SU-DHL-6 (cell line): ENCODE results near the gene CCNE1.

ENCODE experiments used
- H2AFZ ChIP-seq: fragments of 200-600 bp; sonication (generic); 2 replicates; pipeline ENCODE4 v1.6.1; 2014; ENCODE audit warnings: low read depth, mild to moderate bottlenecking, moderate library complexity, mixed read lengths, antibody characterized with exemption, low read length; ENCODE audit not compliant: severe bottlenecking
- H3F3A ChIP-seq: fragments of 200-600 bp; shearing (Covaris generic); 2 replicates; pipeline ENCODE4 v1.6.0; 2016; ENCODE audit warnings: antibody characterized with exemption, mild to moderate bottlenecking; ENCODE audit not compliant: insufficient read depth
- H3K27ac ChIP-seq: fragments of 200-600 bp; sonication (generic); 2 replicates; pipeline ENCODE4 v1.5.1; 2016; ENCODE audit warnings: low read depth, mild to moderate bottlenecking, low read length, moderate library complexity, mixed read lengths
- H3K27me3 ChIP-seq: fragments of 200-600 bp; sonication (generic), shearing (Covaris generic); 2 replicates; pipeline ENCODE4 v1.6.0; 2014; ENCODE audit warnings: mild to moderate bottlenecking, low read length
- H3K36me3 ChIP-seq: fragments of 200-600 bp; sonication (generic); 2 replicates; pipeline ENCODE4 v1.6.1; 2014; ENCODE audit warnings: mild to moderate bottlenecking, low read length, mixed read lengths
- H3K4me2 ChIP-seq: fragments of 300-600, 200-600 bp; shearing (Covaris generic), sonication (generic); 2 replicates; pipeline ENCODE4 v1.6.0; 2014; ENCODE audit warnings: low read length, low read depth, mild to moderate bottlenecking; ENCODE audit not compliant: poor library complexity, severe bottlenecking
- H3K4me3 ChIP-seq: fragments of 200-600 bp; sonication (generic); 2 replicates; pipeline ENCODE4 v1.5.1; 2014; ENCODE audit warnings: antibody characterized with exemption, low read length, mild to moderate bottlenecking, mixed read lengths; ENCODE audit not compliant: insufficient read depth, poor library complexity, severe bottlenecking
- H3K79me2 ChIP-seq: fragments of 200-600 bp; sonication (generic); 2 replicates; pipeline ENCODE4 v1.6.1; 2014; ENCODE audit warnings: mild to moderate bottlenecking, low read length, moderate library complexity; ENCODE audit not compliant: insufficient read depth
- H3K9ac ChIP-seq: fragments of 200-600 bp; sonication (generic); 2 replicates; pipeline ENCODE4 v1.7.0; 2014; ENCODE audit warnings: mild to moderate bottlenecking, low read length
- H3K9me2 ChIP-seq: fragments of 200-600 bp; sonication (generic); replicated peaks from 2 replicates; pipeline ENCODE4 v1.6.1; 2014; ENCODE audit warnings: low read length; ENCODE audit not compliant: insufficient read depth
- H3K9me3 ChIP-seq: fragments of 200-600 bp; sonication (generic); 2 replicates; pipeline ENCODE4 v1.6.1; 2014; ENCODE audit warnings: low read length, mixed read lengths; ENCODE audit not compliant: insufficient read depth
- H4K20me1 ChIP-seq: fragments of 200-600 bp; sonication (generic); 2 replicates; pipeline ENCODE4 v1.6.1; 2014; ENCODE audit warnings: low read depth, mild to moderate bottlenecking, antibody characterized with exemption, low read length, moderate library complexity, mixed read lengths
- EZH2phosphoT487 ChIP-seq: fragments of 200-600 bp; sonication (generic), shearing (Covaris generic); conservative IDR thresholded peaks from 2 replicates; pipeline ENCODE4 v1.6.1; 2018; ENCODE audit warnings: mild to moderate bottlenecking, antibody characterized with exemption, low read length, moderate library complexity, mixed read lengths
- TF ChIP-seq, protein P1 (sequence below): fragments of 200-600 bp; sonication (generic); IDR thresholded peaks from one replicate; pipeline ENCODE4 v1.5.1; 2017; ENCODE audit warnings: antibody characterized with exemption, mild to moderate bottlenecking, low read length, moderate library complexity; ENCODE audit not compliant: insufficient read depth, poor library complexity, severe bottlenecking

CCNE1 gene

DNA sequence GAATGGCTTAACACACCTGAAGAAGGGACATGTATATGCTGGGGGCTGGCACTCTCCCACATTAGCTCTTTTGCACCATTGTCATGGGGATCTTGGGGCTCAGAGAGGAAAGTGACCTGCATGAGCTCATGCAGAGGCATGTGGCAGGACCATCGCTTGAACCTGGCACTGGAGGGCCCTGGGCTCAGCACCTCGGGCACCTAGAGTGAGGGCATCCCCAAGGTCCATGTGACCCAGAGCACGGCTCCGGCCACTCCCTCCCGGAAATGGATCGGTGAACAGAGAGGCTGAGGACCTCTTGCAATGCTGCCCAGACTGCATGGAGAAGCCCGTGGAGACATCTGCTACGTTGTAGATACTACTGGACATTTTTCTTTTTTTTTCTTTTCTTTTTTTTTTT lies 38.6 kb upstream of the CCNE1 start:
- Histone ChIP-seq H2AFZ (no peak overlapping the region), H3K36me3 (no peaks in the 10 kb centered on the region), H3F3A (no peaks in the 10 kb centered on the region), H4K20me1 (no peaks in the 10 kb centered on the region), H3K27ac (no peak overlapping the region), H3K9me3 (no peaks in the 10 kb centered on the region), H3K4me2 (no peak overlapping the region), H3K79me2 (no peaks in the 10 kb centered on the region), H3K4me3 (no peak overlapping the region), H3K9me2 (no peaks in the 10 kb centered on the region), H3K27me3 (no peaks in the 10 kb centered on the region), H3K9ac (no peak overlapping the region)
- TF ChIP-seq, protein P1, sequence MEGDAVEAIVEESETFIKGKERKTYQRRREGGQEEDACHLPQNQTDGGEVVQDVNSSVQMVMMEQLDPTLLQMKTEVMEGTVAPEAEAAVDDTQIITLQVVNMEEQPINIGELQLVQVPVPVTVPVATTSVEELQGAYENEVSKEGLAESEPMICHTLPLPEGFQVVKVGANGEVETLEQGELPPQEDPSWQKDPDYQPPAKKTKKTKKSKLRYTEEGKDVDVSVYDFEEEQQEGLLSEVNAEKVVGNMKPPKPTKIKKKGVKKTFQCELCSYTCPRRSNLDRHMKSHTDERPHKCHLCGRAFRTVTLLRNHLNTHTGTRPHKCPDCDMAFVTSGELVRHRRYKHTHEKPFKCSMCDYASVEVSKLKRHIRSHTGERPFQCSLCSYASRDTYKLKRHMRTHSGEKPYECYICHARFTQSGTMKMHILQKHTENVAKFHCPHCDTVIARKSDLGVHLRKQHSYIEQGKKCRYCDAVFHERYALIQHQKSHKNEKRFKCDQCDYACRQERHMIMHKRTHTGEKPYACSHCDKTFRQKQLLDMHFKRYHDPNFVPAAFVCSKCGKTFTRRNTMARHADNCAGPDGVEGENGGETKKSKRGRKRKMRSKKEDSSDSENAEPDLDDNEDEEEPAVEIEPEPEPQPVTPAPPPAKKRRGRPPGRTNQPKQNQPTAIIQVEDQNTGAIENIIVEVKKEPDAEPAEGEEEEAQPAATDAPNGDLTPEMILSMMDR = no peak
- TF ChIP-seq EZH2phosphoT487 = no peak

DNA sequence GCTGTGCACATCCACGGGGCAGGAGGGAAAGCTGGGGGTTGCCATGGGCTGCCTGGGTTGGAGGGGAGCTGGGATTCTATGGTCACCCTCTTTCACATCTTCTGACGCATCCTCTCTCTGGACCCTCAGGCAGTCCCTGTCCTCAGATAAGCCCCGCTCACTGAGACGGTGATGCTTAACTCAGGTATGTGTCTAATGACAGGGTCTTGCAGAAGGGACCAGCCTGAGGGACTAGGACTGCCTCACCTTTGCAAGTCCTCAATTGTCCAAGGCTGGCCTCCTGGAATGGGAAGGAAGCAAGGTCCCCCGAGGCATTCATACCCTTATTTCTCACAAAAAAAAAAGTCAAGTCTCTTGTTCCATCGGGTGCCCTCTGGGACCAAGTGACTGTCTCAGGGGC lies 37.7 kb upstream of the CCNE1 start:
- no peaks in the 10 kb centered on the region for H4K20me1 ChIP-seq
- H3K4me3 ChIP-seq = no peak overlapping the region
- H2AFZ ChIP-seq = no peak overlapping the region
- H3K27ac ChIP-seq = no peak overlapping the region
- no peaks in the 10 kb centered on the region for H3K27me3 ChIP-seq
- H3K9me3 ChIP-seq = no peaks in the 10 kb centered on the region
- TF ChIP-seq, protein P1 = no peak
- TF ChIP-seq EZH2phosphoT487 = no peak
- no peak overlapping the region for H3K9ac ChIP-seq
- H3K79me2 ChIP-seq = no peaks in the 10 kb centered on the region
- no peaks in the 10 kb centered on the region for H3K9me2 ChIP-seq
- H3K4me2 ChIP-seq = no peak overlapping the region
- H3F3A ChIP-seq = no peaks in the 10 kb centered on the region
- H3K36me3 ChIP-seq = no peaks in the 10 kb centered on the region

DNA sequence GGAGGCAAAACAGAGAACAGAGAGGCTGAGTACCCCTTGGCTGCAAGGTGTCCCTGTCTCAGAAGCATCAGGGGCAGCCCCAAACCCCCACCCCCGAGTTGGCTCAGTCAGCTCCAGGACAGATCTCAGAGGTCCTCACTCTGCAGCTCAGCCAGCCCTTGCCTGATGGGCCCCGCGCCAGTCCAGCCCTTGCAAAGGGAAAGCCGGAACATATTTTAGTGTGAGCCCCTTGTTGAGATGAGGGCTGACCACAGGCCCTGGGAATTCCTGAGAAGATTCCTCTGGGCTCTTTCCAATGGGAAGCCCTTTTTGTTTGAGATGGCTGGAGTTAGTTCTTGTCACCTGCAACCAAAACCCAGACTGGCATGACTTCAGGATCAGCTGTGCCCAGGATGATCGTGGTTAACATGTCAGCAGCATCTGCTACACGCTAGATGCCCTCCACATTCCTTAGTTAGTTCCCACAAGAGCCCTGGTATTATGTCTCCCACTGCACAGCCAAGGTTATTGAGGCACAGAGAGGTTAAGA lies 33.9 kb upstream of the CCNE1 start:
- no peak overlapping the region for H2AFZ ChIP-seq
- H3K9ac ChIP-seq = no peak overlapping the region
- no peak for TF ChIP-seq EZH2phosphoT487
- TF ChIP-seq, protein P1 = no peak
- no peak overlapping the region for H3K27ac ChIP-seq
- no peaks in the 10 kb centered on the region for H3F3A ChIP-seq
- no peaks in the 10 kb centered on the region for H4K20me1 ChIP-seq
- H3K27me3 ChIP-seq = no peaks in the 10 kb centered on the region
- H3K9me2 ChIP-seq = no peaks in the 10 kb centered on the region
- H3K36me3 ChIP-seq = no peaks in the 10 kb centered on the region
- H3K79me2 ChIP-seq = no peaks in the 10 kb centered on the region
- H3K9me3 ChIP-seq = no peaks in the 10 kb centered on the region
- no peak overlapping the region for H3K4me3 ChIP-seq
- H3K4me2 ChIP-seq = no peak overlapping the region
